Measurements from ENCODE around the gene PTGFRN. TPM values are rescaled to one million over a fixed set of nuclear protein-coding genes. Genes with fewer than 3 reads are reported as not detected.
A peak's percentile ranks its signal among the peaks of the same experiment; 100 is the strongest.

PTGFRN gene
- total RNA-seq, 1 experiment from 2014 or later: 38.7 TPM

- TF ChIP-seq MXD4 (CRISPR knock-in tag; IDR thresholded peaks at IDR 0.05; ENCODE audit: borderline replicate concordance): no peak
- no peak for TF ChIP-seq FOXP4 (CRISPR knock-in tag; IDR thresholded peaks at IDR 0.05)
- no peak for TF ChIP-seq FOXJ3 (CRISPR knock-in tag; IDR thresholded peaks at IDR 0.05; ENCODE audit: borderline replicate concordance)
- TF ChIP-seq ESRRA (CRISPR knock-in tag; IDR thresholded peaks at IDR 0.05; ENCODE audit: borderline replicate concordance): no peak
- TF ChIP-seq OVOL2 (CRISPR knock-in tag; IDR thresholded peaks at IDR 0.05; ENCODE audit: borderline replicate concordance): no peak
These were observed 2.4 kb upstream of the PTGFRN start (continued) for GRCh38 chr1:116907351-116907750.

- ChIA-PET CTCF (interaction anchor here (2.8 kb wide), 1 partner anchor 27 kb away, joined by 9 read pairs; no protein-coding TSS in a partner anchor), POLR2A (no interaction called here)
- TF ChIP-seq ZNF121 (CRISPR knock-in tag; IDR thresholded peaks at IDR 0.05): 0 out of 2 replicates have a peak, but pooled peaks have one; percentile 46
- no peak for TF ChIP-seq MLX (CRISPR knock-in tag; IDR thresholded peaks at IDR 0.05)
- peaks cover 25% of the 10 kb centered on the region for H3K4me1 Mint-ChIP-seq
- peak overlapping the region; percentile 41; the same call in 1 of the 2 replicates for H3K27ac Mint-ChIP-seq
- no peaks in the 10 kb centered on the region for H3K9me3 Mint-ChIP-seq
- DNase-seq (ENCODE audit: low spot score) (no peak), ATAC-seq (no peak)
- H3K27me3 Mint-ChIP-seq (ENCODE audit: low read depth): no peaks in the 10 kb centered on the region
- no peaks in the 10 kb centered on the region for H3K36me3 Mint-ChIP-seq
- H3K4me3 Mint-ChIP-seq: peak overlapping the region; percentile 39
These were observed 1.4 kb upstream of the PTGFRN start for GRCh38 chr1:116908266-116908665.

DNA sequence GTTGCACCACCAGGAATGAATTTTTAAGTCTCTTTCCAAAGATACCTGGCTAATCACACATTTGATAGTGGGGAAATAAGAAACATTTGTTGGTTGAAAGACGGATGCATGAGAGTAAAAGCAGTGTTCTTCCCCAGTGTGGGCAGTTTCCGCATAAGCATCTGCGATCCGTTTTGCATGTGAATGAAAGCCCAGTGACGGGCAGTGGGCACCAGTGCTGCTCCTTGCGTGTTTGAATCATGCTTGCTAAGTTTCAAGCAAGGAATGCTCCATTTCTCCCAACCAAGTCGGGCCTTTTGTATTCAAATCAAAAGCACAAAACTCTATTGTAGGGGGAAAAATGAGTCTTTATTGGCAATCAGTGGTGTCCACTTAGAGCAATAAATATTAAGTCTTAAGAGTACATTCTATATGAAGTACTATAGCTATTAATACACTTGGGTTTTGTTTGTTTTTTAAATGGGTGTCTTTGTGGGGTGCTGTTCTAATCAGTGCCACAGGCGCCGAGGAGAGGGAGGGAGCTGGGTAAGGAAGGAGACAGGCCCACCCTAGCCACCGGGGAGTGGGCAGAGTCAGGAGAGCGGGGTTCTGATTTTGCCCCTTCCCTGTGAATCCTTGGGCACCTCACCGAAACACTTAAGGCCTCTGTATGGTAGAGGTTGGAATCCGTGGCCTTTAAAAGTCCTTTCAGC is 750 bp upstream of the PTGFRN start:
- peak; percentile 32 for DNase-seq (ENCODE audit: low spot score)
- Mint-ChIP-seq H3K4me3 (peak overlapping the region; percentile 95), H3K4me1 (peaks cover 25% of the 10 kb centered on the region), H3K27me3 (ENCODE audit: low read depth) (no peaks in the 10 kb centered on the region), H3K36me3 (no peaks in the 10 kb centered on the region), H3K27ac (peak overlapping the region; percentile 92), H3K9me3 (no peaks in the 10 kb centered on the region)
- CTCF ChIA-PET: interaction anchor here (1.3 to 2.8 kb wide), 3 partner anchors 11 to 84 kb away, joined by 3 to 9 read pairs (median 5); no protein-coding TSS in a partner anchor
- TF ChIP-seq GABPB1 (CRISPR knock-in tag; IDR thresholded peaks at IDR 0.05) (no peak), MYBL2 (CRISPR knock-in tag; IDR thresholded peaks at IDR 0.05) (no peak), ZNF396 (CRISPR knock-in tag; IDR thresholded peaks at IDR 0.05; ENCODE audit: borderline replicate concordance) (no peak), ZNF219 (CRISPR knock-in tag; IDR thresholded peaks at IDR 0.05; ENCODE audit: borderline replicate concordance) (no peak), MXD4 (CRISPR knock-in tag; IDR thresholded peaks at IDR 0.05; ENCODE audit: borderline replicate concordance) (no peak)
- TF ChIP-seq, protein P1, sequence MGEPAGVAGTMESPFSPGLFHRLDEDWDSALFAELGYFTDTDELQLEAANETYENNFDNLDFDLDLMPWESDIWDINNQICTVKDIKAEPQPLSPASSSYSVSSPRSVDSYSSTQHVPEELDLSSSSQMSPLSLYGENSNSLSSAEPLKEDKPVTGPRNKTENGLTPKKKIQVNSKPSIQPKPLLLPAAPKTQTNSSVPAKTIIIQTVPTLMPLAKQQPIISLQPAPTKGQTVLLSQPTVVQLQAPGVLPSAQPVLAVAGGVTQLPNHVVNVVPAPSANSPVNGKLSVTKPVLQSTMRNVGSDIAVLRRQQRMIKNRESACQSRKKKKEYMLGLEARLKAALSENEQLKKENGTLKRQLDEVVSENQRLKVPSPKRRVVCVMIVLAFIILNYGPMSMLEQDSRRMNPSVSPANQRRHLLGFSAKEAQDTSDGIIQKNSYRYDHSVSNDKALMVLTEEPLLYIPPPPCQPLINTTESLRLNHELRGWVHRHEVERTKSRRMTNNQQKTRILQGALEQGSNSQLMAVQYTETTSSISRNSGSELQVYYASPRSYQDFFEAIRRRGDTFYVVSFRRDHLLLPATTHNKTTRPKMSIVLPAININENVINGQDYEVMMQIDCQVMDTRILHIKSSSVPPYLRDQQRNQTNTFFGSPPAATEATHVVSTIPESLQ (CRISPR knock-in tag; IDR thresholded peaks at IDR 0.05): no peak
- TF ChIP-seq, protein P2, sequence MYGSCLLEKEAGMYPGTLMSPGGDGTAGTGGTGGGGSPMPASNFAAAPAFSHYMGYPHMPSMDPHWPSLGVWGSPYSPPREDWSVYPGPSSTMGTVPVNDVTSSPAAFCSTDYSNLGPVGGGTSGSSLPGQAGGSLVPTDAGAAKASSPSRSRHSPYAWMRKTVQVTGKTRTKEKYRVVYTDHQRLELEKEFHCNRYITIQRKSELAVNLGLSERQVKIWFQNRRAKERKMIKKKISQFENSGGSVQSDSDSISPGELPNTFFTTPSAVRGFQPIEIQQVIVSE (CRISPR knock-in tag; IDR thresholded peaks at IDR 0.05; ENCODE audit: borderline replicate concordance): no peak
- no peak; the same call in none of the 2 replicates for ATAC-seq
- POLR2A ChIA-PET: interaction anchor here (1.8 kb wide), 1 partner anchor 151 kb away, joined by 6 read pairs; the partner anchor contains the start of gene TTF2

Measured in WTC11 (cell line).